Activated T-cell treated with anti-CD3 and anti-CD28 coated beads, Interleukin-2, amount 50 U/mL, for 4 hours (primary cell): ENCODE results near the gene TP53I11. TPM values are rescaled to one million over a fixed set of nuclear protein-coding genes. Genes with fewer than 3 reads are reported as not detected.

Experiments used
- ATAC-seq, 2 donors: fragments of 200-7000 bp; cut with Tn5 transposase; one replicate each; pipeline ENCODE4 v1.10.0; 2021
- DNase-seq: peaks from one replicate; pipeline ENCODE4 v3.0.0-alpha.2; 2020
- H3K27me3 Mint-ChIP-seq: one replicate; pipeline ENCODE4 v1.8.0; 2021; ENCODE audit warnings: low read depth, mixed read lengths
- H3K36me3 Mint-ChIP-seq: one replicate; pipeline ENCODE4 v1.8.0; 2022; ENCODE audit warnings: mixed read lengths; ENCODE audit not compliant: insufficient read depth
- H3K4me1 Mint-ChIP-seq: one replicate; pipeline ENCODE4 v1.8.0; 2021; ENCODE audit warnings: low read depth, mixed read lengths
- H3K4me3 Mint-ChIP-seq: one replicate; pipeline ENCODE4 v1.8.0; 2021; ENCODE audit warnings: mild to moderate bottlenecking, moderate library complexity, mixed read lengths
- H3K9me3 Mint-ChIP-seq: one replicate; pipeline ENCODE4 v1.8.0; 2021; ENCODE audit warnings: mixed read lengths
- total RNA-seq, 3 donors: library from RNA; stranded (reverse); gene quantifications; one replicate each; pipeline ENCODE4 v1.2.1, GENCODE V29; 2021

TP53I11 gene, protein sequence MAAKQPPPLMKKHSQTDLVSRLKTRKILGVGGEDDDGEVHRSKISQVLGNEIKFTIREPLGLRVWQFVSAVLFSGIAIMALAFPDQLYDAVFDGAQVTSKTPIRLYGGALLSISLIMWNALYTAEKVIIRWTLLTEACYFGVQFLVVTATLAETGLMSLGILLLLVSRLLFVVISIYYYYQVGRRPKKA
- total RNA-seq = 10 to 100 TPM in 1 of 3 donors, 1 to 10 TPM in 2; 8.1 to 13.5 (median 9.2) TPM

DNA sequence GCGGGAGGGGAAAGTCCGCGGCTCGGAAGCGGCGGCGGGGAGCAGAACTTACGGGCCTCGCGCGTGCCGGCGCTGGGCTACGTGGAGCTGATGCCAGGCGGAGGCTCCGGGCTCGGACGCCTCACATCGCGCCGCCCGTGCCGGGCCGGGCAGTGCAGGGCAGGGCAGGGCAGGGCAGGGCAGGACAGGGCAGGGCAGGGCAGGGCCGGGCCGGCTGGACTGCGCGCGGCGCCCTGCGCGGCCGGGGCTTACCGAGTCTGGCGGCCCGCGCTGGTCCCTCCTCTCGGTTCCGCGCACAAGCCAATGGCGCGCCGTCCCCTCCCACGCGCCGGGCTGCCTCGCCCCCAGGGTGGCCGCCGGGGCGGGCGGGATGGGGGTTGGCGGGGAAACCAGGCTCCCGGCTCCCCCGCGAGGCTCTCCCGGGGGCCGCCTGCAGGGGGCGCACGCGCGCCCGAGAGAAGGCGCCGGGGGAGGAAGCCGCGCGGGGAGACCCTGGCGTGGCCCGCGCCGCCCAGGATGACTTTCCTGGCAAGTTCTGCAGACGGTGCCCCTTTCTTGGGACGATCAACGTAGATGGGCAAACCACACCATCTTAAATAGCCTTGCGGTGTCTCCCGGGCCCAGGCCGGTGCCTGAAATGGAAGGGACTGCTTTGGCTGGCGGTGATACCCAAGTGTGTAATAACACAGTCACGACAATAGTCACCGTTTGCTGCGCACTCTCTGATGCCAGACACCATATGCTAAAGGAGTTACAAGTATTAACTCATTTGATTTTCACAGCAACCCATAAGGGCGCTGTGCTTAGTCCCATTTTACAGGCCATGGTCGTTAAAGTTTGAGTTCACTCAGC, at the start of gene TP53I11:
TP53I11 (minus strand) TSS at position 259 of the 852 bp plus-strand sequence. CDS start 12,548 bp downstream, outside the sequence.
- no peaks in the 10 kb centered on the region for H3K36me3 Mint-ChIP-seq
- H3K4me3 Mint-ChIP-seq = peak within 1 kb of the TSS; percentile 84
- H3K4me1 Mint-ChIP-seq = peaks cover 13% of the 10 kb centered on the region
- ATAC-seq = peak; percentile 64 to 72
- no peaks in the 10 kb centered on the region for H3K9me3 Mint-ChIP-seq
- DNase-seq = peak; percentile 70
- no peaks in the 10 kb centered on the region for H3K27me3 Mint-ChIP-seq

DNA sequence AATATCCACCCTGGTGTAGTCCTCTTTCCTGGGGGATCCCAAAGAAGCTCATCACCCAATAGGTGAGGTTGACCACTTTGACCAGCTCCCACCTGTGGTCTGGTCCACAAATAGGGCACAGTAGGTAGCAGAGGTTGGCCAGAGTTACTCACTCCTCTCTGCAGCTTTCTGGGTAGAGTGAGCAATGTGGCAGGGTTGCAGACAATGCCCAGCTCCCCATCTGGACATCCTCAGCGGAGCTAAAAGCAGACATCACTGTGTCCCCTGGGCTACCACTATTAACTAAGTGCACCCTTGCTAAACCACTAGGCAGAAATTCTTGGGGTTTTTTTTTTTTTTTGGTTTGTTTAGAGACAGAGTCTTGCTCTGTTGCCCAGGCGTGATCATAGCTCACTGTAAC, 48.4 kb upstream of the TP53I11 start:
- Mint-ChIP-seq H3K36me3 (no peaks in the 10 kb centered on the region), H3K4me3 (no peak overlapping the region), H3K27me3 (peaks cover 2% of the 10 kb centered on the region), H3K9me3 (no peaks in the 10 kb centered on the region), H3K4me1 (no peaks in the 10 kb centered on the region)
- DNase-seq = no peak
- no peak for ATAC-seq

DNA sequence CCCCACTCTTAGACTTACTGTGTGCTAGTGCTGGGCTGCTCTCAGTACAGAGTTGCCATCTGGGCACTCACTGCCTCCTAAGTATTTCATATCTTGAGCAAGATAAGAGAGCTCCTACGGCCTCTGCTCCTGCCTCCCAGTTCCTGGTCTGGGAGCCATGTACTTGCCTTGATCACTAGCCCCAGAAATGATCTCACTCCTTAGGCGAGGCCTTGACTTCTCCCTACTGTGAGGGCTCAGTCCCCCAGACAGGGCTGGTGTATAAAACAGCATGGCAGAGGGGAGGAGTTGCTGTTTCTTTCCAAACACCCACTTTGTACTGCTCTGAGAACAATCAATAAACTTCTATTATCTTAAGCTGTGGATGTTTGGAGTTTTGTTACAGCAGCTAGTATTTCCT, 47.4 kb upstream of the TP53I11 start:
- DNase-seq = no peak
- Mint-ChIP-seq H3K4me1 (no peaks in the 10 kb centered on the region), H3K27me3 (peaks cover 2% of the 10 kb centered on the region), H3K36me3 (no peaks in the 10 kb centered on the region), H3K4me3 (no peak overlapping the region), H3K9me3 (no peaks in the 10 kb centered on the region)
- no peak for ATAC-seq

DNA sequence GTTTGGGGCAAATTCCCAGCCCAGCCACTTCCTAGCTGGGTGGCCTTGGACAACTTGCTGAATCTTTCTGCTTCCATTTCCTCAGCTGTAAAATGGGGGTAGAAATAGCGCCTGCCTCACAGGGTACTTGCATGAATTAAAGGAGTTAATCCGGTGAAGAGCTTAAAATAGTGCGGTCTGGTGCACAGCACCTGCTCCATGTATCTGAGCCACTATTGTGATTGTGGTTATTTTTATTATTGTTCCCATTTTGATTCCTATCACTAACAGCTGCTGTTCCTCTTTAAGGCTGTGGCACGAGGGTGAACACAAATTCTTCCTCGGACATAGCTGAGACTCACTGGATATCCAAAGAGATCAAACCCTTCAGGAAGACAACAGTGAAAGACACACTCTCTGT, 46.9 kb upstream of the TP53I11 start:
- Mint-ChIP-seq H3K27me3 (peaks cover 2% of the 10 kb centered on the region), H3K4me1 (peaks cover 3% of the 10 kb centered on the region), H3K36me3 (no peaks in the 10 kb centered on the region), H3K4me3 (no peak overlapping the region), H3K9me3 (no peaks in the 10 kb centered on the region)
- ATAC-seq (no peak), DNase-seq (no peak)

DNA sequence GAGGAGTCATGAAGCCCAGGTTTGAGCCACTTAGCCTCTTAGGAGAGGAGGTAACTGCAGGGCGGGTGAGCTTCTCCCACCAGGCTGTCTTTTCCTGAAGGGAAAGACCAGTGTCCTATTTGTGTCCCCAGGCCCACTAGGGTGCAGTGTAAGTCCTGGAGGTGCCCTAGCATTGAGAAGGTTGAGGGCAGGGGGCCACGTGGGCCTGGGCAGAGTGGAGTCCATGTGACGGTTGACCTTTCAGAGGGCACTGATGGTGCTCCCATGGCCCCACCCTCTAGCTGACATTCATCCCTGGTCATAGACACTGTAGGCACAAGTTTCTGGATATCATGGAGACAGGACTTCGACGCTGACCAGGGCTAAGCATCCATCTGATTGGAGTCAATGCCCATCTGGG, 44.1 kb upstream of the TP53I11 start:
- no peaks in the 10 kb centered on the region for H3K36me3 Mint-ChIP-seq
- H3K9me3 Mint-ChIP-seq = no peaks in the 10 kb centered on the region
- no peak for ATAC-seq
- no peaks in the 10 kb centered on the region for H3K27me3 Mint-ChIP-seq
- no peak for DNase-seq
- no peak overlapping the region for H3K4me3 Mint-ChIP-seq
- H3K4me1 Mint-ChIP-seq = peaks cover 3% of the 10 kb centered on the region

DNA sequence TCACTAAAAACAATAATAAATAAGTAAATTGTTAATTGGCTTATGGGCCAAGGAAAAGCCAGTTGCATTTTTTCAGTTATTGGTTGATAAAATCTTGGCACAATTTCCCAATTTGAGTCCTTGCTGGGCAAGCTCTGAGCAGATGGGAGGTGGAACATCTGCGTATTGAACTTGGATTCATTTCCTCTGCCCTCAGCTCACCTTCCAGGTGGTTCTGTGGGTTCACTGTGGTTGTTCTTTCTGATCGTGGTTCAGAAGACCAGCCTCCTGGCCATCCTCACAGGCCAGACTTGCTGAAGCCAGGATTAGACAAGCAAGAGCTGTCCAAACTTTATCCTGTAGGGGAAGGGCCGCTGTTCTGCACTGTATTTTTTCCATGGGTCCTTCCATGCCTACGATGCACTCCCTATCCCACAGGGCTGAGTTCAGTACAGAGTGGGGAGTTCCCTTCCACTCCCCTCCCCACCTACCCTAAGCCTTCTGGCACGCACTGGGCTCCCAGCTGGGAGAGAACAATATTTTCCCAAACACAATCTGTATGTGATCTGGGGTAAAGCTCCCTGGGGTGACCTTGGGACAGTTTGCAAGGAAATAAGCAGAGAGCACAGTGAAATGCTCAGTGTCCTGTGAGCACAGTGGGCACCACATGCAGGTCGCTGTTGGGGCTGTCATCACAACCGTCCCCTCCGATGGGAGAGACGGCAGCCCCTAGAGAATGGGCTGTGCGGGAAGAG, 43.5 kb upstream of the TP53I11 start:
- Mint-ChIP-seq H3K9me3 (no peaks in the 10 kb centered on the region), H3K4me3 (no peak overlapping the region), H3K4me1 (peaks cover 3% of the 10 kb centered on the region), H3K27me3 (no peaks in the 10 kb centered on the region), H3K36me3 (no peaks in the 10 kb centered on the region)
- DNase-seq (no peak), ATAC-seq (no peak)

DNA sequence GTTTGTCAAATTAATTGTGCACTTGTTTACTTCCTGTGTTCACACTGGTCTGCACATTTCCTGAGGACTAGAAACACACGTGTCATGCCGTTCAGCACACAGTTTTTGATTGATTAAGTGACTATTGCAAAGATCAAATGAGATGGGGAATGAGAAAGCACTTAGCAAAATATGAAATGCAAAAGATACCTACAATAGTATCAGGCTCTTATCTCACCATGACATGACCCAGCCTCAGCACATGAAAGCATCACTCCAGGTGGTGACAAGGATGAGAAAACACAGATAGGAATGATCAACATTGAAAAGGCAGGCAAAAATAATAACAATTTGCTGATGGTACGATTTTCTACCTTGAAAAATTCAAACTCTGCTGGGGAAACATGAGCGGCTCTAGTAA, 42.1 kb upstream of the TP53I11 start:
- no peak overlapping the region for H3K4me3 Mint-ChIP-seq
- DNase-seq (no peak), ATAC-seq (no peak)
- H3K9me3 Mint-ChIP-seq = no peaks in the 10 kb centered on the region
- no peaks in the 10 kb centered on the region for H3K36me3 Mint-ChIP-seq
- peaks cover 2% of the 10 kb centered on the region for H3K27me3 Mint-ChIP-seq
- peaks cover 3% of the 10 kb centered on the region for H3K4me1 Mint-ChIP-seq

DNA sequence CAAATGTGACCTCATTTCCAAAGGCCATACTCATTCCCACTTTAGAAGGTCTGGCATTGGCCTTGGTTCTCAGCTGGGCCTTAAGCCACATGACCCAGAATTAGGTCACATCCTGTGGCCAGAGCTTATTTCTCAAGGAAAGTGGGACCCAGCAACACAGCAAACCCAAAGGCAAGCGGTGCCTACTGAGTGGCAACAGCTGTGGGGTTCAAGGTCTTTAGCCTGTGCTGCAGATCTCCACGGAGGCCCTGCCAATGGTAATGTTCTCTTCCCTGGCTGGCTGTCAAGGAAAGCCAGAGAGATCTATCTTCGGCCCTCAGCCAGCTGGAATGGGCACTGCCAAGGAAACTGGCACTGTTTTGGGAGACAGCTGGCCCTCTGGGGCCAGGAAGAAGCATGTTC, 41.5 kb upstream of the TP53I11 start:
- Mint-ChIP-seq H3K4me3 (no peak overlapping the region), H3K36me3 (no peaks in the 10 kb centered on the region), H3K9me3 (no peaks in the 10 kb centered on the region), H3K27me3 (peaks cover 2% of the 10 kb centered on the region), H3K4me1 (peaks cover 3% of the 10 kb centered on the region)
- DNase-seq (no peak), ATAC-seq (no peak)

DNA sequence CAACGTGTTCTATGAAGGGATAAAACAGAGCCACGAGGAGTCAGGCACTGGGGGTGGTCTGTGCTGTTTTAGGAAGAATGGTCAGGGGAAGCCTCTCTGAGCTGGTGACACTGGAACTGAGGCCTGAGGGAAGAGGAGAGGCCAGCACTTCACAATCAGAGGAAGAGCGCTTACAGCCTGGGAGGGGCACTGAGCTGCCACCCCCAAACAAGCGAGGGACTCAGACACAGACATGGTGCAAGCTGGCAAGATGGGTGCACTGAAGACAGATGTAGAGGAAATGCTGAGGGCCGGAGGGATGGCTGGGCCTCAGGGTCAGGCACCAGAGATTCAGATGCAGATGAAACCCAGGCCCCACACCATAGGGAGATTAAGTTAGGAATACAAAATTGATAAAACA, 40.0 kb upstream of the TP53I11 start:
- DNase-seq (no peak), ATAC-seq (no peak)
- peaks cover 3% of the 10 kb centered on the region for H3K4me1 Mint-ChIP-seq
- peaks cover 2% of the 10 kb centered on the region for H3K27me3 Mint-ChIP-seq
- no peak overlapping the region for H3K4me3 Mint-ChIP-seq
- H3K36me3 Mint-ChIP-seq = no peaks in the 10 kb centered on the region
- no peaks in the 10 kb centered on the region for H3K9me3 Mint-ChIP-seq

DNA sequence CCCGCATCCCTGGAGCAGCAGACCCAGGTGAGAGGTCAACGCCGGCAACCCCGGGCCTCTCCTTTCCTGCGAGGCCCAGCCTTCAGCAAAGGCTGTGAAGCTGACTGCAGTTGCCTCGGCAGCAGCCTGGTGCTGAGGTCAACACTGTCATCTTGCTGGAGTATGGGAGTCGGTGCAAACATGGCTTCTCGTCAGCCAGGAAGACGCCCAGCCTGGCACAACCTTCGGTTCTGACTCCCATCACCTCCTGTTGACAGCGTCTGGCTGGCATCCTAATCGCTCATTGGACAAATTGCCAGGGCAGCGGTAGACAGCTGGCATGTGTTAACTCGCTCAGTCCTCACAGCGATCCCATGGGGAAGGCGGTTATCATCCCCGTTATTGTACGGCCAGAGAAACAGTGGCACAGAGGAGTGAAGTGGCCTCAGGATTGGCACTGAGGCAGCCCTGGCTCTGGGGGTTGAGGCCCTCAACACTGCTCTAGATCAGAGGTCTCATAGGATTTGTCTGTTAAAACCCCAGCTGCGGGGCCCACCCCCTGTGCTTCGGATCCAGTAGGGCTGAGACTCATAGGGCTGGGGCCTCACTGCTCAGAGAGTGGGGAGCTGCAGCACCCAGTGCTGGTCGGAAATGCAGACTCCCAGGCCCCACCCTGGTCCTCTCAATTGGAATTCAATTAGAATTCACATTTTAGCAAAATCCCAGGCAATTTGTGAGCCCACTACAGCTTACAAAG, 39.3 kb upstream of the TP53I11 start:
- ATAC-seq (no peak), DNase-seq (no peak)
- Mint-ChIP-seq H3K4me1 (peaks cover 3% of the 10 kb centered on the region), H3K27me3 (peaks cover 2% of the 10 kb centered on the region), H3K36me3 (no peaks in the 10 kb centered on the region), H3K4me3 (no peak overlapping the region), H3K9me3 (no peaks in the 10 kb centered on the region)

DNA sequence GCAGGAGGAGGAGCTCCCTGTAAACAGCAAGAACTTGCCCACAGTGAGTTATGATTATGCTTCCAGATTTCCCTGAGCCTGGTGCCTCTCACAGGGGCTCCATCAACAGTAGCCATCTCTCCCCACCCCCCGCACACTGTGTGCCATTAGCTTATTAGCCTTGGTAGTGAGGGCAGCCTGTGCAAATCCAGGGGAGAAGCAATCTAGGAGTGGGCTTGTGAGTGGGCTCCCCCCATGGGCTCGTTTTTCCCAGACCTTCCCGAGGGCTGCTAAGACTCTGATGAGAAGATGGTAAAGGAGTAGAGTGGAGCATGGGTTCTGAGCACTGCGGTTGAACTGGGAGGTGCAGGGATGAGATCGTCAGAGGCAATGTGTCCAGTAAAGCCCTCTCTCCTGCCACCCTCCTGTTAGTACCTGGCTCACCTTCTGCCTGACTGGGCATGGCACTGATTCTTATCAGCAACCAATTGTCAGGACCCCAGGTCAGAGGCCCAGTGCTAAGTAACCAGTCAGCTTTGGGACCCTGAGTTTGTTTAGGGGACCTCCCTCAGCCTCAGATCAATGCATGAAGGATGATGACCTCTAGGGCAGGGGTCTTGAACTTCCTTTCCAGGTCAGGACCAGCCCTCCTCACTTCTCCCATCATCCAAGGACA, 38.4 kb upstream of the TP53I11 start:
- H3K36me3 Mint-ChIP-seq = no peaks in the 10 kb centered on the region
- H3K9me3 Mint-ChIP-seq = no peaks in the 10 kb centered on the region
- DNase-seq (no peak), ATAC-seq (no peak)
- H3K27me3 Mint-ChIP-seq = peaks cover 2% of the 10 kb centered on the region
- no peak overlapping the region for H3K4me3 Mint-ChIP-seq
- peaks cover 3% of the 10 kb centered on the region for H3K4me1 Mint-ChIP-seq

DNA sequence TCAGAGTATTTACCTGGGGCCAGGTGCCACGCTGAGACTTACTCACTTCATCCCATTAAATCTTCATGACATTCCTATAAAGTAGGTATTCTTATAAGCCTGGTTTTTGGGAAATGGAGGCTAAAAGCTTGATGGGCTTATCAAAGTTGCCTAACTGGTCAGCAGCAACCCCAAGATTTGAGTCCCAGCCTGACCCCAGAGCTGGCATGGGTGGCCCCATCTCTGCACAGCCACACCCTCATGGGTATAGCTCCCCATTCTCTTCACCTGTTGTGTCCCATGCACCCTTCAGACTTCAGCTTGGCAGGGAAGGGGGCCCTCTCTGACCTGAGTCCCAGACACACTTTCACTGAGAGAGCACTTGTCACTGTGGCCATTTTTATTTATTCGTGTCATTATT, 37.4 kb upstream of the TP53I11 start:
- H3K36me3 Mint-ChIP-seq = no peaks in the 10 kb centered on the region
- DNase-seq = no peak
- H3K4me1 Mint-ChIP-seq = peaks cover 3% of the 10 kb centered on the region
- H3K27me3 Mint-ChIP-seq = peaks cover 2% of the 10 kb centered on the region
- H3K9me3 Mint-ChIP-seq = no peaks in the 10 kb centered on the region
- no peak for ATAC-seq
- no peak overlapping the region for H3K4me3 Mint-ChIP-seq

DNA sequence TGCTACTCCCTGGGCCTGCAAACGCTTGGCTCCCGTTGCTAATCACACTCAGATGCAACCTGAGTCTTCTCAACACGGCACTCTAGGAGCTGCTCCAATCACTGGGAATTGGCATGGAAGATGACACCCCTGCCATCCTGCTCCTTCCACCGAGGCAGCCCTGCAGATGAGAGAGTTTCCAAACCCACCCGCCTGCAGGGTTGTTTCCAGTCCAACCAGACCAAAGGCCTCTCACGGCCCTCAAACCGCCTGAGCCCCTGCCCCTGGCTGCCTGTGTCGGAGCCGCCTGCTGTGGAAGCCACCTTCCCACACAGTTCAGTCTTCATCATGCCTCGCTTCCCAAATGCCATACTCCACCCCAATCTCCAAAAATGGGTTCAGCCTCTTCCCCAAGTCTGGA, 36.8 kb upstream of the TP53I11 start:
- DNase-seq (no peak), ATAC-seq (no peak)
- no peaks in the 10 kb centered on the region for H3K36me3 Mint-ChIP-seq
- H3K9me3 Mint-ChIP-seq = no peaks in the 10 kb centered on the region
- H3K27me3 Mint-ChIP-seq = peaks cover 2% of the 10 kb centered on the region
- H3K4me1 Mint-ChIP-seq = no peaks in the 10 kb centered on the region
- H3K4me3 Mint-ChIP-seq = no peak overlapping the region

DNA sequence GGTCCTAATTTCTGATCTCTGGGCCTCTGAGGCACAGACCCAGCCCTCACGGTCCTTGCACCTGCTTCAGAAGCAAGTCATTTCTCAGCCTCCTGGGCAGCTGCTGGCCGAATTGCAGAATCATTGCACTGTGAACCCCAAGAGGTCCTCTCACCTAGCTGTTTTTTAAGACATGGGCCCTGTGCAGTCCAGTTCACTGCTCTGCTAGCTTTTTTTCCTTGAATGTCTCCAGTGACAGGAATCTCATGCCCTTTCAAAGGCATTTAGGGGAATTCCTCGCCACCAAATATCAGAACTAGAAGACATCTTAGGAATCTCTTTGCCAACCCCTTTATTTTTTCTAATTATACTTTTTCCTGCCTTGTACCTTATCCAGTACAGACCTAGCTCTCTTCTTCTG, 35.6 kb upstream of the TP53I11 start:
- Mint-ChIP-seq H3K36me3 (no peaks in the 10 kb centered on the region), H3K4me3 (no peak overlapping the region), H3K4me1 (no peaks in the 10 kb centered on the region), H3K9me3 (no peaks in the 10 kb centered on the region), H3K27me3 (peaks cover 2% of the 10 kb centered on the region)
- DNase-seq (no peak), ATAC-seq (no peak)
